GM06990 (cell line): ENCODE data around the gene ITPRIPL2.

ENCODE experiments used
- DNase-seq: peaks from one replicate; pipeline ENCODE4 v3.0.0-alpha.2; 2011; ENCODE audit not compliant: insufficient read length; ENCODE audit errors: extremely low read depth
- H3K27me3 ChIP-seq: replicated peaks from 2 replicates; pipeline ENCODE4 v1.6.0; 2011; ENCODE audit warnings: low read length; ENCODE audit not compliant: control insufficient read depth, insufficient read depth
- H3K36me3 ChIP-seq: 2 replicates; pipeline ENCODE4 v1.5.1; 2011; ENCODE audit warnings: low read length; ENCODE audit not compliant: control insufficient read depth, insufficient read depth
- H3K4me3 ChIP-seq: replicated peaks from 2 replicates; pipeline ENCODE4 v1.5.1; 2011; ENCODE audit warnings: low read depth, mild to moderate bottlenecking, control low read depth, low read length
- TF ChIP-seq, protein P1 (sequence below): IDR thresholded peaks from 2 replicates; pipeline ENCODE4 v1.5.1; 2011; ENCODE audit warnings: low read length, control low read depth, mild to moderate bottlenecking, inconsistent platforms; ENCODE audit not compliant: insufficient read depth, poor library complexity, severe bottlenecking

ITPRIPL2 gene

DNA sequence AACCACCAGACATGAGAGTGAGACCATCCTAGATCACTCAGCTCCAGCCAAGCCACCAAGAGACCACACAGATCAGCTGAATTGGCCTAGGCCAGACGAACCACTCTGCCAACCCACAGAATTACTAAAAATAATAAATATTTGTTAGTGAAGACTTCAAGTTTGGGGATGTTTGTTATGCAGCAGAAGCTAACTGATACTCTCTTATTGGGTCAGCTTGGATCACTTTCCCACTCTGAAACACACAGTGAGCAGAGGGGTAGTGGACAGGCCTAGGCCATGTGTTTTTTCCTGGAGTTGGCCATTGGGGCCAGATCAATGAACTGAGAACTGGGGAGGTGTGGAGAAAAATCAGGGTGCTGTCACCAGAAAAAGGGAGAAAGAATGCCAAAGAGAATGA, 15.6 kb upstream of the ITPRIPL2 start:
- TF ChIP-seq, protein P1, sequence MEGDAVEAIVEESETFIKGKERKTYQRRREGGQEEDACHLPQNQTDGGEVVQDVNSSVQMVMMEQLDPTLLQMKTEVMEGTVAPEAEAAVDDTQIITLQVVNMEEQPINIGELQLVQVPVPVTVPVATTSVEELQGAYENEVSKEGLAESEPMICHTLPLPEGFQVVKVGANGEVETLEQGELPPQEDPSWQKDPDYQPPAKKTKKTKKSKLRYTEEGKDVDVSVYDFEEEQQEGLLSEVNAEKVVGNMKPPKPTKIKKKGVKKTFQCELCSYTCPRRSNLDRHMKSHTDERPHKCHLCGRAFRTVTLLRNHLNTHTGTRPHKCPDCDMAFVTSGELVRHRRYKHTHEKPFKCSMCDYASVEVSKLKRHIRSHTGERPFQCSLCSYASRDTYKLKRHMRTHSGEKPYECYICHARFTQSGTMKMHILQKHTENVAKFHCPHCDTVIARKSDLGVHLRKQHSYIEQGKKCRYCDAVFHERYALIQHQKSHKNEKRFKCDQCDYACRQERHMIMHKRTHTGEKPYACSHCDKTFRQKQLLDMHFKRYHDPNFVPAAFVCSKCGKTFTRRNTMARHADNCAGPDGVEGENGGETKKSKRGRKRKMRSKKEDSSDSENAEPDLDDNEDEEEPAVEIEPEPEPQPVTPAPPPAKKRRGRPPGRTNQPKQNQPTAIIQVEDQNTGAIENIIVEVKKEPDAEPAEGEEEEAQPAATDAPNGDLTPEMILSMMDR = no peak
- H3K27me3 ChIP-seq = no peaks in the 10 kb centered on the region
- DNase-seq = no peak
- no peaks in the 10 kb centered on the region for H3K36me3 ChIP-seq
- H3K4me3 ChIP-seq = no peak overlapping the region

DNA sequence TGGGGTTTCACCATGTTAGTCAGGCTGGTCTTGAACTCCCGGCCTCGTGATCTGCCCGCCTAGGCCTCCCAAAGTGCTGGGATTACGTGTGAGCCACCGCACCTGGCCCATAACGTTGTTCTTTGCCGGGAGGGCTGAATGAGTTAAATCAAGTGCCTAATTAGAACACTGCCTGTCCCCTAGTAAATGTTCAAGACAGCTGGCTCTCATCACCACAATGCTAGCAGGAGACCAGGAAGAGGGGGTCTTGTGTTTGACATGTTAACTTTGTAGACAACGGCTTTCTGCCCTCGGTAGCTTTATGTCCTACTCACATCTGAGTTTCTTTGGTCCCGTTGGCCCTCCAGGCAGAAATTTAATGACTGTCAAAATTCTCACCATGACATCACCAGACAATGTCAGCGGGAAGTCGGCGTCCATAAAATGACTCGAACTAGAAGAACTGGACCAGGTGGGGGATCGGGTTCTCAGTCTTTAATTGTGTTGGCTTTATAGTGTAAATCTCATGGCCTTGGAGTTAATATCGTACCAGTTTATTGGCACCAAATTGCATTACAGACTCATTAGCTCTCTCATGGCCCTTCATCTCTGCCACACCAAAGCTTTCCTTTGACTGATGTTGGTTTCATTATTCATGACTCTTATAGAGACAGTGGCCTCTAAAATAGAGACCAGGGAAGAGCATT, 11.4 kb upstream of the ITPRIPL2 start:
- TF ChIP-seq, protein P1 = no peak
- DNase-seq = no peak
- no peak overlapping the region for H3K4me3 ChIP-seq
- no peaks in the 10 kb centered on the region for H3K36me3 ChIP-seq
- no peaks in the 10 kb centered on the region for H3K27me3 ChIP-seq

DNA sequence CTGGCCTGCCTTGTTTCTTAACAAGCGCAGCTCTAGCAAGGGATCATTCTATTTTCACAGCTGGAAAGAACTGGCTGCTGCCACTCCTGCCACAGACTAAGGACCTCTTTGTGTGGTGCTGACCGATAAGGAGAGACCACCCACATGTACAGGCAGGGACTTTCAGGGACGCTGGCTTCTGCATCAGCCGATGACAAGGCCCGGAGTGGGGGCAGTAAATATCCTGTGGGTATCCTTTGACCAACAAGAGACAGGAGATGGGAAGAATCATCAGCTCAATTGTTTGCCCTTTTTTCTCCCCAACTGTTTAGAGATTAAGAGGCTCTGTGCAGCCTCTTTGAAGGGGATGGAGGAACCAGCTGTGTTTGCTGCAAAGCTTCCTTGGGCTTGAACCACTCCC, 9.2 kb upstream of the ITPRIPL2 start:
- Histone ChIP-seq H3K27me3 (no peaks in the 10 kb centered on the region), H3K36me3 (no peaks in the 10 kb centered on the region), H3K4me3 (no peak overlapping the region)
- TF ChIP-seq, protein P1 = no peak
- no peak for DNase-seq

DNA sequence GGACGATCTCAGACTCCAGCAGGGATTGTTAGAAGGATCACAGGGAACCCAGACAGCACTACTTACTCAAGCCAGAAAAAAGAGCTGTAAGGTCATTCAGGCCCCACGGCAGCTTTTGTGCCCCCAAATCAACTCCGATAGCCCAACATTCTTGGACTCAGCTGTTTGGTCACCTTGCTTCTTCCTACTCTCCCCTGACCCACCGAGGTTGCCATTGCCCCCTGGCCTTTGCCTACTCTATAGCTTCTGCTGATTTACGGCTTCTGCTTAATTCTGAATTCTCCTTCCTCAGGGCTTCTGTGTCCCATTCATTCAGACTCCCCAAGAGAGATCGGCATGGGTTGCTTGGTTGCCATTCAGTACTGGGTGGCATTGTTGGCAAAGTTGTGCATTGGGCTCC, 8.6 kb upstream of the ITPRIPL2 start:
- H3K27me3 ChIP-seq = no peaks in the 10 kb centered on the region

DNA sequence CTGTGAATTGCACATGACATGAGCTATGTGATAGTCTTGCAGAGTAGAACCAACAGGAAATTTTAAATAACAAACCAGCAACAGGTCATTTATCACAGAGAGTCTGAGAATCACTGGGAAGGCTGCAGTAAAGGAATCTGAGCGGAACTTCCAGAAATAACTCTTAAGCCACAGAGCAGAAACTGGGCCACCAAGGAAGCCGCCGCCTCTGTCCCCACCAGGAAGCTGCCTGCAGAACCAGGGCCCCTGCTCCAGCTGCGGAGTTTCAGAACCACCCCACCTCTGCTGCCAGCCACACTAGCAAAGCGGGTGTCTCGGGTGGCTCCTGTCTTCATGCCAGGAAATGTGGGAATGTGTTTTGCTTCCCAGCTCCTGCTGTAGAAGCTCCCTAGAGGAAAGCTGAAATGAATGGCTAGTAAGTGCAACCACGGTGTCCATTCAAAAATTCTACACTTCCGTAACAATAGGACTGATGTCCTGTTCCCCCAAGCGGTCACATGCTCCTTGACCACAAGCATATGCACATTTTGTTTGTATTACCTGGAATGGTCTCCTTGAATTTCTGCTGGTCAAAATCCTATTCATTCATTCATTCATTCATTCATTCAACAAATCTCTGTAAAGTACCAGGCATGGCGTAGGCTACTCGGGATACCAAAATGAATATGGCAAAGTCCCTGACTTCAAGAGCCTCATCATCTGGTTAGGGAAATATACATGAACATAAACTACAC, 7.7 kb upstream of the ITPRIPL2 start:
- no peak for DNase-seq
- no peak overlapping the region for H3K4me3 ChIP-seq
- H3K36me3 ChIP-seq = no peaks in the 10 kb centered on the region
- no peaks in the 10 kb centered on the region for H3K27me3 ChIP-seq
- TF ChIP-seq, protein P1 = no peak

More for the DNA sequence above, 8.6 kb upstream of the ITPRIPL2 start:
- no peak for DNase-seq
- H3K4me3 ChIP-seq = no peak overlapping the region
- TF ChIP-seq, protein P1 = no peak
- H3K36me3 ChIP-seq = no peaks in the 10 kb centered on the region
